ENCODE measurements around the gene CHRDL2.

Gene CHRDL2

GRCh38 chr11:74748211-74749126 is 17.2 kb upstream of the CHRDL2 start, which contains the start of gene RNF169 (continued):
- TF ChIP-seq GLI4 (tag by site-specific recombination; IDR thresholded peaks at IDR 0.05), result no peak
- 0 out of 2 replicates have a peak, but pooled peaks have one; percentile 3 for TF ChIP-seq KLF10 (tag by site-specific recombination; IDR thresholded peaks at IDR 0.05)
- no peak for TF ChIP-seq ZBTB7A (tag by site-specific recombination; IDR thresholded peaks at IDR 0.05; ENCODE audit: low read depth)
- TF ChIP-seq YY1 (tag by site-specific recombination; IDR thresholded peaks at IDR 0.05), result peak; percentile 48; the same call in 1 of the 2 replicates
- 0 out of 2 replicates have a peak, but pooled peaks have one; percentile 39 for TF ChIP-seq ZFP69B (tag by site-specific recombination; IDR thresholded peaks at IDR 0.05)

GRCh38 chr11:74746868-74747267 is 15.6 kb upstream of the CHRDL2 start:
- no peaks in the 10 kb centered on the region for H3K36me3 ChIP-seq (ENCODE audit: control insufficient read depth in 2 of 2, insufficient read depth in 1 of 2, low read length in 2 of 2)
- CTCF ChIA-PET, result no interaction called here
- no peak overlapping the region for H3K27ac ChIP-seq (ENCODE audit: extremely low read depth, low read depth, low read length)
- TF ChIP-seq ZNF670 (tag by site-specific recombination; IDR thresholded peaks at IDR 0.05; ENCODE audit: low read depth) (no peak), KLF8 (tag by site-specific recombination; IDR thresholded peaks at IDR 0.05) (no peak), ZNF362 (tag by site-specific recombination; IDR thresholded peaks at IDR 0.05) (no peak), HIC1 (tag by site-specific recombination; IDR thresholded peaks at IDR 0.05) (no peak), WT1 (tag by site-specific recombination; IDR thresholded peaks at IDR 0.05) (no peak), TRIM28 (IDR thresholded peaks at IDR 0.05; ENCODE audit: borderline replicate concordance, low read length) (no peak), ZNF174 (tag by site-specific recombination; IDR thresholded peaks at IDR 0.05) (no peak), ZFP41 (tag by site-specific recombination; IDR thresholded peaks at IDR 0.05; ENCODE audit: borderline replicate concordance) (no peak), ZNF280D (tag by site-specific recombination; IDR thresholded peaks at IDR 0.05) (no peak), ZNF660 (tag by site-specific recombination; IDR thresholded peaks at IDR 0.05) (no peak), ZNF112 (tag by site-specific recombination; IDR thresholded peaks at IDR 0.05) (no peak), PRDM1 (tag by site-specific recombination; IDR thresholded peaks at IDR 0.05) (no peak), ZNF792 (tag by site-specific recombination; IDR thresholded peaks at IDR 0.05) (no peak)
- no peaks in the 10 kb centered on the region for H3K9me3 ChIP-seq (ENCODE audit: control insufficient read depth, insufficient read depth, low read depth, low read length)
- no peaks in the 10 kb centered on the region for H3K4me1 ChIP-seq (ENCODE audit: control insufficient read depth, insufficient read depth, low read length)
- no peak overlapping the region for H3K4me3 ChIP-seq (ENCODE audit: low read depth, low read length)
- POLR2A ChIA-PET, result no interaction called here
